K562 (cell line): Measurements from ENCODE around the gene UNC13C. TPM values are rescaled to one million over a fixed set of nuclear protein-coding genes. Genes with fewer than 3 reads are reported as not detected.

Source experiments
- ATAC-seq: fragments of 200-7000 bp; cut with Tn5 transposase; 3 replicates; pipeline ENCODE4 v1.9.1; 2020; ENCODE audit warnings: moderate library complexity
- BruUV-seq: library from RNA; stranded (reverse); fragments of 400-500 nt; replicated peaks from 2 replicates; lab custom pipeline; 2021; lab: Mats Ljungman, UMichigan
- CTCF ChIA-PET: fragments of 300-600 bp; formaldehyde crosslinking; extraction: SDS; loops from one replicate; lab custom pipeline; 2021; ENCODE audit warnings: low intra/inter-chr PET ratio; lab: Yijun Ruan, JAX
- POLR2A ChIA-PET: fragments of 300-600, 350-650 bp; sonication (Branson Sonifier 250); formaldehyde crosslinking; extraction: SDS; loops from one replicate; lab custom pipeline; 2021; ENCODE audit warnings: antibody characterized with exemption, inconsistent platforms; lab: Yijun Ruan, JAX
- DNase-seq, 4 experiments: peaks; one replicate each; pipeline versions ENCODE4 v3.0.0 to v3.0.0-alpha.2; 2011 to 2018; ENCODE audit warnings: low spot score in 3 of 4, mixed read lengths in 3 of 4; ENCODE audit errors: extremely low read depth in 1 of 4
- FAIRE-seq: peaks from 2 replicates; lab custom pipeline; 2011; peaks lifted over from hg19 to GRCh38; lab: Jason Lieb, UNC
- H2AFZ ChIP-seq: 2 replicates; pipeline ENCODE4 v1.6.0; 2011; ENCODE audit warnings: low read depth, low read length, control low read depth, inconsistent platforms
- H3K27ac ChIP-seq: fragments of 200-600 bp; 3 replicates; pipeline ENCODE4 v1.8.0; 2011; ENCODE audit warnings: low read depth, mild to moderate bottlenecking, control low read depth, inconsistent platforms, low read length, moderate library complexity, mixed read lengths; ENCODE audit errors: extremely low read depth
- H3K27me3 ChIP-seq, 2 experiments: fragments of 300-600 bp in 1 of 2; 2 replicates in 1 of 2; 3 replicates in 1 of 2; pipeline versions ENCODE4 v1.6.0 to v1.8.0; 2011; ENCODE audit warnings: inconsistent platforms in 2 of 2, low read length in 2 of 2, mild to moderate bottlenecking in 1 of 2, mixed read lengths in 1 of 2, moderate library complexity in 1 of 2; ENCODE audit not compliant: control insufficient read depth in 2 of 2, insufficient read depth in 2 of 2
- H3K36me3 ChIP-seq: fragments of 300-600 bp; 3 replicates; pipeline ENCODE4 v1.8.0; 2011; ENCODE audit warnings: mild to moderate bottlenecking, low read length, inconsistent platforms; ENCODE audit not compliant: control insufficient read depth, insufficient read depth
- H3K4me1 ChIP-seq, 2 experiments: fragments of 200-600 bp in 1 of 2; replicated peaks in 1 of 2; 2 replicates in 1 of 2; 3 replicates in 1 of 2; pipeline versions ENCODE4 v1.5.1 to v1.8.0; 2011; ENCODE audit warnings: inconsistent platforms in 2 of 2, low read length in 2 of 2, mild to moderate bottlenecking in 1 of 2, mixed read lengths in 1 of 2, moderate library complexity in 1 of 2; ENCODE audit not compliant: control insufficient read depth in 2 of 2, insufficient read depth in 2 of 2
- H3K4me2 ChIP-seq: 2 replicates; pipeline ENCODE4 v1.6.1; 2011; ENCODE audit warnings: low read length, control low read depth, inconsistent platforms, mixed read lengths; ENCODE audit not compliant: insufficient read depth
- H3K4me3 ChIP-seq: fragments of 200-600 bp; sonication (generic), shearing (Covaris generic); 2 replicates; pipeline ENCODE4 v1.5.1; 2016; ENCODE audit warnings: control low read depth, inconsistent platforms
- H3K79me2 ChIP-seq: fragments of 200-600 bp; 3 replicates; pipeline ENCODE4 v1.8.0; 2011; ENCODE audit warnings: low read length, inconsistent platforms; ENCODE audit not compliant: control insufficient read depth, insufficient read depth
- H3K9ac ChIP-seq, 2 experiments: 2 replicates each; pipeline versions ENCODE4 v1.6.0 to v1.6.1; 2011; ENCODE audit warnings: low read depth in 2 of 2, low read length in 2 of 2, control low read depth in 1 of 2, inconsistent platforms in 1 of 2, mild to moderate bottlenecking in 1 of 2, mixed read lengths in 1 of 2; ENCODE audit not compliant: insufficient read depth in 1 of 2
- H3K9me1 ChIP-seq: one replicate; pipeline ENCODE4 v1.6.0; 2011; ENCODE audit warnings: inconsistent platforms, mild to moderate bottlenecking, low read length, moderate library complexity; ENCODE audit not compliant: control insufficient read depth, insufficient read depth
- H3K9me3 ChIP-seq: replicated peaks from 2 replicates; pipeline ENCODE4 v1.5.1; 2011; ENCODE audit warnings: low read depth, low read length, inconsistent platforms; ENCODE audit not compliant: control insufficient read depth, insufficient read depth
- H4K20me1 ChIP-seq: replicated peaks from 2 replicates; pipeline ENCODE4 v1.6.1; 2011; ENCODE audit warnings: low read length, inconsistent platforms, mixed read lengths; ENCODE audit not compliant: control insufficient read depth, insufficient read depth
- DEAF1 ChIP-seq: fragments of 450-650 bp; formaldehyde crosslinking; IDR thresholded peaks from 2 replicates; pipeline ENCODE4 v1.4.0; 2020; ENCODE audit warnings: mild to moderate bottlenecking, moderate library complexity
- DLX4 ChIP-seq: fragments of 250-450 bp; sonication (Bioruptor Pico); IDR thresholded peaks from 2 replicates; pipeline ENCODE4 v1.6.1; 2021; ENCODE audit warnings: mild to moderate bottlenecking
- E2F6 ChIP-seq, 2 experiments: IDR thresholded peaks; 2 replicates each; pipeline ENCODE4 v1.6.1; 2011; ENCODE audit warnings: borderline replicate concordance in 1 of 2, control low read depth in 1 of 2, low read depth in 1 of 2, low read length in 1 of 2, mild to moderate bottlenecking in 1 of 2, mixed read lengths in 1 of 2, moderate library complexity in 1 of 2; ENCODE audit not compliant: insufficient read depth in 1 of 2, insufficient read length in 1 of 2, poor library complexity in 1 of 2, severe bottlenecking in 1 of 2; ENCODE audit errors: extremely low read depth in 1 of 2
- FOSL1 ChIP-seq: fragments of 200-800 bp; sonication (Bioruptor generic); conservative IDR thresholded peaks from 2 replicates; pipeline ENCODE4 v1.6.1; 2016; ENCODE audit warnings: missing genetic modification characterization, missing compliant biosample characterization
- HES1 ChIP-seq: fragments of 450-650 bp; IDR thresholded peaks from 2 replicates; pipeline ENCODE4 v1.6.1; 2016; ENCODE audit warnings: low read depth, mild to moderate bottlenecking, moderate library complexity
- JUN ChIP-seq, 2 experiments: sonication (generic) in 1 of 2; formaldehyde crosslinking in 1 of 2; IDR thresholded peaks; 2 replicates each; pipeline versions ENCODE4 v1.6.1 to v1.8.0; 2012 to 2022; ENCODE audit warnings: borderline replicate concordance in 2 of 2, mild to moderate bottlenecking in 2 of 2, improper control_type of control experiment in 1 of 2, low read depth in 1 of 2, low read length in 1 of 2, missing genetic modification reagents in 1 of 2
- NFE2L1 ChIP-seq: fragments of 450-650 bp; IDR thresholded peaks from 2 replicates; pipeline ENCODE4 v1.6.1; 2016; ENCODE audit warnings: missing genetic modification characterization, low read depth, mild to moderate bottlenecking, missing compliant biosample characterization, moderate library complexity, borderline replicate concordance
- NKRF ChIP-seq: fragments of 450-650 bp; IDR thresholded peaks from 2 replicates; pipeline ENCODE4 v1.6.1; 2016; ENCODE audit warnings: borderline replicate concordance
- ZHX1 ChIP-seq: fragments of 150-350 bp; conservative IDR thresholded peaks from 2 replicates; pipeline ENCODE4 v1.6.1; 2014; ENCODE audit warnings: low read length
- ZNF586 ChIP-seq: fragments of 450-650 bp; formaldehyde crosslinking; conservative IDR thresholded peaks from 2 replicates; pipeline ENCODE4 v1.4.0; 2020; ENCODE audit warnings: mild to moderate bottlenecking, moderate library complexity
- WGBS: fragments of 100-300 bp; shearing (Covaris generic); methylation state at CpG from one replicate; pipeline ENCODE4 v1.1.6; 2016; ENCODE audit warnings: low coverage, mixed read lengths; ENCODE audit not compliant: insufficient coverage; ENCODE audit errors: missing lambda C conversion rate; 5-methylcytosine and 5-hydroxymethylcytosine counted together
- in situ Hi-C: fragments of 300-500 bp; cut with MboI; formaldehyde crosslinking; loops from 4 replicates; pipeline ENCODE4 v1.15.0; 2018; ENCODE audit warnings: inconsistent platforms, mixed read lengths
- intact Hi-C: fragments of 100-400 bp; cut with micrococcal nuclease; formaldehyde crosslinking; loops from 2 replicates; pipeline ENCODE4 v1.14.2; 2022
- polyA plus RNA-seq, 8 experiments: library from polyadenylated mRNA; depleted of rRNA in 4 of 8; stranded (reverse) in 5 of 8; unstranded in 3 of 8; fragments of >200 nt; fragmentation: Nextera tagmentation in 2 of 8; fragmentation: Illumina TruSeq in 1 of 8; extraction: Ambion mirVana in 2 of 8; extraction: Trizol in 1 of 8; gene quantifications; 2 replicates each; pipeline versions ENCODE4 v1.2.1 to v1.2.3, GENCODE V29; 2011 to 2014; ENCODE audit warnings: inconsistent platforms in 1 of 8, missing spikeins in 1 of 8
- total RNA-seq, 7 experiments: library from RNA; depleted of rRNA in 6 of 7; stranded (reverse); fragments of >200 nt in 6 of 7; fragmentation: Illumina TruSeq in 2 of 7; extraction: Trizol in 2 of 7; gene quantifications; 2 replicates each; pipeline versions ENCODE4 v1.2.1 to v1.2.3, GENCODE V29; 2011 to 2021; ENCODE audit warnings: low replicate concordance in 1 of 7

UNC13C gene
- total and polyA plus RNA-seq, 9 of the 15 experiments (the other 6 are each of a cell fraction or from before 2014, with no cell fraction given), result not detected

GRCh38 chr15:54547491-54547890 lies 569.2 kb downstream of the UNC13C start:
- no peak for FAIRE-seq
- TF ChIP-seq JUN (IDR thresholded peaks at IDR 0.05; ENCODE audit: borderline replicate concordance, low read depth, low read length) (no peak), JUN (CRISPR knock-in tag; IDR thresholded peaks at IDR 0.05; ENCODE audit: borderline replicate concordance) (no peak), NFE2L1 (no peak), DLX4 (CRISPR knock-in tag) (no peak), HES1 (no peak), DEAF1 (CRISPR knock-in tag) (no peak), E2F6 (IDR thresholded peaks at IDR 0.05; ENCODE audit: borderline replicate concordance in 1 of 2, extremely low read depth in 1 of 2, insufficient read depth in 1 of 2, insufficient read length in 1 of 2, low read depth in 1 of 2, low read length in 1 of 2, poor library complexity in 1 of 2, severe bottlenecking in 1 of 2) (no peak), ZNF586 (CRISPR knock-in tag) (no peak), FOSL1 (no peak), NKRF (no peak), ZHX1 (no peak)

More at GRCh38 chr15:54547491-54547890, 569.2 kb downstream of the UNC13C start:
- Histone ChIP-seq H3K27ac (no peak overlapping the region), H3K79me2 (no peaks in the 10 kb centered on the region), H3K4me3 (no peak overlapping the region), H3K4me1 (no peaks in the 10 kb centered on the region), H3K27me3 (no peaks in the 10 kb centered on the region), H3K4me2 (no peak overlapping the region), H2AFZ (no peak overlapping the region), H3K9ac (no peak overlapping the region), H3K36me3 (no peaks in the 10 kb centered on the region), H3K9me1 (no peaks in the 10 kb centered on the region), H3K9me3 (no peaks in the 10 kb centered on the region), H4K20me1 (no peaks in the 10 kb centered on the region)
- 0% methylated on average over 3 of the region's 3 CpGs for WGBS
- DNase-seq (no peak), ATAC-seq (no peak)
- CTCF ChIA-PET, result no interaction called here
- intact Hi-C loops, result no loop called here
- no TSS peak for BruUV-seq
- in situ Hi-C loops, result no loop called here
- POLR2A ChIA-PET, result no interaction called here
